Fibroblast of lung (primary cell): ENCODE data around the gene LRIT3. TPM values are rescaled to one million over a fixed set of nuclear protein-coding genes. Genes with fewer than 3 reads are reported as not detected.
A peak's percentile ranks its signal among the peaks of the same experiment; 100 is the strongest.

Source experiments
- DNase-seq, 2 donors: peaks; one replicate each; pipeline versions ENCODE4 v3.0.0 to v3.0.0-alpha.2; 2010; ENCODE audit warnings: low read depth in 2 of 2
- H2AFZ ChIP-seq: 2 replicates; pipeline ENCODE4 v1.5.1; 2012; ENCODE audit warnings: low read length, control low read depth, inconsistent platforms
- H3K27ac ChIP-seq: 2 replicates; pipeline ENCODE4 v1.5.1; 2011; ENCODE audit warnings: low read length, control low read depth; ENCODE audit not compliant: insufficient read depth
- H3K27me3 ChIP-seq: 2 replicates; pipeline ENCODE4 v1.5.1; 2011; ENCODE audit warnings: mild to moderate bottlenecking, low read length; ENCODE audit not compliant: control insufficient read depth, insufficient read depth
- H3K36me3 ChIP-seq: 2 replicates; pipeline ENCODE4 v1.5.1; 2011; ENCODE audit warnings: low read length; ENCODE audit not compliant: control insufficient read depth, insufficient read depth
- H3K4me1 ChIP-seq: 2 replicates; pipeline ENCODE4 v1.5.1; 2011; ENCODE audit warnings: low read length; ENCODE audit not compliant: control insufficient read depth, insufficient read depth; ENCODE audit errors: extremely low read depth
- H3K4me2 ChIP-seq: 2 replicates; pipeline ENCODE4 v1.5.1; 2011; ENCODE audit warnings: low read length, control low read depth; ENCODE audit not compliant: insufficient read depth; ENCODE audit errors: extremely low read depth
- H3K4me3 ChIP-seq, 4 experiments: fragments of 200-600 bp in 1 of 4; sonication (generic) in 1 of 4; replicated peaks in 1 of 4; 2 replicates each; pipeline ENCODE4 v1.5.1; 2011 to 2016; ENCODE audit warnings: low read length in 4 of 4, low read depth in 3 of 4, mild to moderate bottlenecking in 3 of 4, control low read depth in 2 of 4, inconsistent platforms in 1 of 4, mixed read lengths in 1 of 4; ENCODE audit not compliant: insufficient read depth in 1 of 4; ENCODE audit errors: control extremely low read depth in 1 of 4
- H3K79me2 ChIP-seq: 2 replicates; pipeline ENCODE4 v1.5.1; 2012; ENCODE audit warnings: mild to moderate bottlenecking, low read length, inconsistent platforms; ENCODE audit not compliant: control insufficient read depth, insufficient read depth
- H3K9ac ChIP-seq: 2 replicates; pipeline ENCODE4 v1.5.1; 2011; ENCODE audit warnings: mild to moderate bottlenecking, low read length, control low read depth; ENCODE audit not compliant: insufficient read depth
- H3K9me3 ChIP-seq: 2 replicates; pipeline ENCODE4 v1.5.1; 2012; ENCODE audit warnings: low read depth, low read length; ENCODE audit not compliant: control insufficient read depth, insufficient read depth
- H4K20me1 ChIP-seq: 2 replicates; pipeline ENCODE4 v1.5.1; 2011; ENCODE audit warnings: low read length; ENCODE audit not compliant: control insufficient read depth, insufficient read depth; ENCODE audit errors: extremely low read depth
- EZH2 ChIP-seq: IDR thresholded peaks from 2 replicates; pipeline ENCODE4 v1.5.1; 2012; ENCODE audit warnings: low read length, control low read depth, mild to moderate bottlenecking; ENCODE audit errors: missing control alignments
- polyA plus RNA-seq, 2 donors: library from polyadenylated mRNA; depleted of rRNA in 1 of 2; stranded (reverse) in 1 of 2; unstranded in 1 of 2; fragments of >200 nt; gene quantifications; 2 replicates each; pipeline ENCODE4 v1.2.1, GENCODE V29; 2011 to 2012; ENCODE audit warnings: missing spikeins in 1 of 2
- total RNA-seq: library from RNA; depleted of rRNA; stranded (reverse); fragments of >200 nt; gene quantifications from 2 replicates; pipeline ENCODE4 v1.2.1, GENCODE V29; 2014
- TF ChIP-seq, protein P1 (sequence below), 2 donors: IDR thresholded peaks in 1 of 2; conservative IDR thresholded peaks in 1 of 2; 1 replicate in 1 of 2; 2 replicates in 1 of 2; pipeline ENCODE4 v1.5.1; 2011 to 2012; ENCODE audit warnings: low read length in 2 of 2, control low read depth in 1 of 2, inconsistent platforms in 1 of 2, low read depth in 1 of 2, mild to moderate bottlenecking in 1 of 2

Gene LRIT3
- total and polyA plus RNA-seq, 2 donors (not counting 1 experiment from before 2014, with no cell fraction given), result under 0.01 to 0.01 TPM

DNA sequence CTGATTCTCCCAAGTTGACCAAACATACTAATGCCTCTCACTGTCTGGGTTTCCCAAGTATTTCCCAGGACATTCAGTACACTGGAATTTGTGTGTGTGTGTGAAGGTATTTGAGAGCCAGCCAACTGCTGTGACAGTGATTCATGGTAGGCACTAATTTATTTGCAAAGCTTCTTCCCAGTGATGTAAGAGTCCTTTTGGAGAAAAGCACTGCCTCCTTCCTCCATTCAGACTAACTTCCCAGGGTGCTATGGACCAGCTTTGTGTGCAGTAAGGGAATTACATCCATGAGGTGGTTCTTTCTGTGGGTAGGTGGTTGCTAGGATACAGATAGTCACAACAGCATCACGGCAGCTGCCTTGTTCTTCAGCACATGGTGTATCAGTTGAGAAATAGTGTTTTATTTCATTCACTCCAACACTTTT, 73.5 kb downstream of the LRIT3 start:
- no peaks in the 10 kb centered on the region for H3K9me3 ChIP-seq
- no peaks in the 10 kb centered on the region for H4K20me1 ChIP-seq
- H3K36me3 ChIP-seq, result no peaks in the 10 kb centered on the region
- DNase-seq, result peak; percentile 34 to 99
- no peaks in the 10 kb centered on the region for H3K27me3 ChIP-seq
- no peaks in the 10 kb centered on the region for H3K4me1 ChIP-seq
- TF ChIP-seq EZH2, result no peak
- TF ChIP-seq, protein P1, sequence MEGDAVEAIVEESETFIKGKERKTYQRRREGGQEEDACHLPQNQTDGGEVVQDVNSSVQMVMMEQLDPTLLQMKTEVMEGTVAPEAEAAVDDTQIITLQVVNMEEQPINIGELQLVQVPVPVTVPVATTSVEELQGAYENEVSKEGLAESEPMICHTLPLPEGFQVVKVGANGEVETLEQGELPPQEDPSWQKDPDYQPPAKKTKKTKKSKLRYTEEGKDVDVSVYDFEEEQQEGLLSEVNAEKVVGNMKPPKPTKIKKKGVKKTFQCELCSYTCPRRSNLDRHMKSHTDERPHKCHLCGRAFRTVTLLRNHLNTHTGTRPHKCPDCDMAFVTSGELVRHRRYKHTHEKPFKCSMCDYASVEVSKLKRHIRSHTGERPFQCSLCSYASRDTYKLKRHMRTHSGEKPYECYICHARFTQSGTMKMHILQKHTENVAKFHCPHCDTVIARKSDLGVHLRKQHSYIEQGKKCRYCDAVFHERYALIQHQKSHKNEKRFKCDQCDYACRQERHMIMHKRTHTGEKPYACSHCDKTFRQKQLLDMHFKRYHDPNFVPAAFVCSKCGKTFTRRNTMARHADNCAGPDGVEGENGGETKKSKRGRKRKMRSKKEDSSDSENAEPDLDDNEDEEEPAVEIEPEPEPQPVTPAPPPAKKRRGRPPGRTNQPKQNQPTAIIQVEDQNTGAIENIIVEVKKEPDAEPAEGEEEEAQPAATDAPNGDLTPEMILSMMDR (conservative IDR thresholded peaks at IDR 0.05 in 1 of 2, IDR thresholded peaks at IDR 0.05 in 1 of 2; ENCODE audit: low read depth in 1 of 2, low read length in 2 of 2), result no peak
- H3K4me2 ChIP-seq, result no peak overlapping the region
- no peak overlapping the region for H2AFZ ChIP-seq
- no peaks in the 10 kb centered on the region for H3K79me2 ChIP-seq
- H3K4me3 ChIP-seq, result no peak overlapping the region
- H3K27ac ChIP-seq, result no peak overlapping the region
- no peak overlapping the region for H3K9ac ChIP-seq

Other genes starting within 250 kb of the LRIT3 start
- 31.3 and 33.5 TPM in 2 replicates for gene CASP6, start 144.7 kb upstream of the LRIT3 start, total RNA-seq
- gene CASP6, start 144.7 kb upstream of the LRIT3 start, polyA plus RNA-seq, result 44.7 and 45.5 TPM in 2 replicates
- 10.5 and 18.0 TPM in 2 replicates for gene PLA2G12A, start 118.0 kb upstream of the LRIT3 start, total RNA-seq
- 15.9 and 16.1 TPM in 2 replicates for gene PLA2G12A, start 118.0 kb upstream of the LRIT3 start, polyA plus RNA-seq
- gene CFI, start 46.1 kb upstream of the LRIT3 start, total RNA-seq, result 10.2 and 36.0 TPM in 2 replicates
- 5.9 and 18.2 TPM in 2 replicates for gene CFI, start 46.1 kb upstream of the LRIT3 start, polyA plus RNA-seq
- gene GAR1, start 32.3 kb upstream of the LRIT3 start, total RNA-seq, result 2.5 and 2.6 TPM in 2 replicates
- gene GAR1, start 32.3 kb upstream of the LRIT3 start, polyA plus RNA-seq, result 20.3 and 22.0 TPM in 2 replicates
- under 0.01 TPM in 2 replicates for gene RRH, start 20.1 kb upstream of the LRIT3 start, total RNA-seq
- 0.07 and 0.08 TPM in 2 replicates for gene RRH, start 20.1 kb upstream of the LRIT3 start, polyA plus RNA-seq
- 0.26 and 0.83 TPM in 2 replicates for gene EGF, start 64.8 kb downstream of the LRIT3 start, total RNA-seq
- gene EGF, start 64.8 kb downstream of the LRIT3 start, polyA plus RNA-seq, result 0.07 and 0.59 TPM in 2 replicates